GM20431 (cell line): Measurements from ENCODE around the gene TJP1.
"Not testable (repeated sequence)": the region's sequence is repeated elsewhere in the genome, so short reads cannot be mapped to it uniquely, and the experiment has no call there.

Experiments used
- in situ Hi-C: fragments of 300-500 bp; cut with MseI, MboI; formaldehyde crosslinking; loops from one replicate; pipeline ENCODE4 v1.15.0; 2020; ENCODE audit warnings: low sequenced_read_pairs; ENCODE audit not compliant: unreplicated experiment

Gene TJP1

DNA sequence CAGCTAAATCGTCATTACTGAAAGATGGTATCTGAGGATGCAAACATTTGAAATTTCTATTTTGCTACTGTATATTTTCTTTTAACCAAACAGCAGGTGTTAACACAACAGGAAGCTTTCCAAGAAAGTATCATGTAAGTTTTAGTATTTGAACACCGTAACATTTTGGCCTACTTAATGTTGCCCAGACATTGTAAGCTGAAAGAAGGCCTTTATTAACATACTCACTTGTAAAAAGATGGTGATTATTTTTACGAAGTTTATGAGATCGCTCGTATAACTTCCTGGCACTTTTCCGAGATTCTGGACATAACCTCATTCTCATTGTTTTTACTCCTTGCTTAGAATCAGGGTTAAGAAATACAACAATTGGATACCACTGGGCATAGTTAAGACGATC, 95.7 kb downstream of the TJP1 start:
- in situ Hi-C loops = no loop called here

DNA sequence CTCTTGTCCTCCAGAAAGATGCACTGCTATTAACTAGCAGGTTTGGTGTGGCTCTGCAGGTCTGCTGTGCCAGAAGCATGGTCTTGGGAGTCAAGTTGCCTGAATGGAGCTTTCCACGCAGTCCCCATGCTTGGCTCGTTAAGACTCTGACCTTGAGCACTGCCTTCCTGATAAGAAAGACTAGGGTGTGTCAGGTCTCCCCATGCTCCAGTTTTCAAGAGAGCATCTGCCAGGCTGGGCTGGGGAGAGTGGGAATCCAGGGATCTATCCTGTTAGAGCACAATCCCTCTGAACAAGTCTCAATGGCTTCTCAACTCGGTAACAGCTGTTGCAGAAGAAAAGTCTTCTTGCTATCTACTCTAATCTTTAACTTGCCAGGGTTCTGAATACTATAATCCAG, 98.2 kb downstream of the TJP1 start:
- in situ Hi-C loops = no loop called here

DNA sequence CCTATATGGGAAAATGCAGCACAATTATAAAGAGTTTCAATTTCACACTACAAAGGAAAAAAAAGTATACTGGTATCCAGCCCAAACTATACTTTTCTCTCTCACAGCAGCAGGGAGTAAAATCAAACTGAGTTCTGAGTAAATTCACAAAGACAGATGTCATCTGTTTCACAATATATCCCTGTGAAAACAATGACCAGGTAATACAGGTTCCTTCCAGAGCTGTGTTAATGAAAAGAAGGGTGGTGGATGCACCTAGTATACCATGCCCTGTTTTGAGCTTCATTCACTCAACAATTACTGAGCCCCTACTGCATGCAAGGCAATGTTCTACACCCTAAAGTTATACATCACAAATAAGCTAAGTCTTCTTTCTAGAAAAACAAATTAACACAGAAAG, 108.5 kb downstream of the TJP1 start:
- in situ Hi-C loops = no loop called here

DNA sequence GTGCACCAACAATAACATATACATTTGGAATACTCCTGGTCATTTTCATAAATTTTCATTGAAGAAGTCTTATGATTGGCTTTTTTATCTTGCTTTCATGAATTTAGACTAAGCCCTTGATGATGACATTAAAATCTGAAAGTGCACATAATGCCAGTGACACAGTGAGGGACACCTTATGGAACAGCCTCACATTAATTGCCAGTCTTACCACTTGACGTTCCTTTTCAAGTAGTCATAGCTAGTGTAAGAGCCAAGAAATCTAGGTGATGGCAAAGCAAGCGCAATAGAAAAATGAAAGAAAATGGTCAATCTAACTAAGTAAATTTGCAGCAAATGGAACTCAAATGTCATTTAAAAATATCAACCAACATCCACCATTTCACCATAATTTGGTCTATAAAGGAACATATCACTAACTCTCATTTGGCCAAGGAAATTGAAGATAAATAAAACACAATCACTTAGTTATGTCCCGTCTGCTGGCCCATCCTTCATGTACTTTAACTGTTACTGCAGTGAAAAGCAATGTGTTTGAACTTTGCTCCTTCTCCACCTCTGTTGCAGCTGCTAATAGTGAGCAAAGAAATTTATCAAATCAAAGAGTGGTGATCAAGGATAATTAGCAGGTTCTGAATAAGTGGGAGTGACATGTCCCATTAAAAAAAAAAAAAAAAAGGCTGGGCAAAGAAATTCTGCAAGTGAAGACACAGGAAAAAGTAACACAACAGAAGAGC, 110.0 kb downstream of the TJP1 start:
- in situ Hi-C loops = no loop called here

DNA sequence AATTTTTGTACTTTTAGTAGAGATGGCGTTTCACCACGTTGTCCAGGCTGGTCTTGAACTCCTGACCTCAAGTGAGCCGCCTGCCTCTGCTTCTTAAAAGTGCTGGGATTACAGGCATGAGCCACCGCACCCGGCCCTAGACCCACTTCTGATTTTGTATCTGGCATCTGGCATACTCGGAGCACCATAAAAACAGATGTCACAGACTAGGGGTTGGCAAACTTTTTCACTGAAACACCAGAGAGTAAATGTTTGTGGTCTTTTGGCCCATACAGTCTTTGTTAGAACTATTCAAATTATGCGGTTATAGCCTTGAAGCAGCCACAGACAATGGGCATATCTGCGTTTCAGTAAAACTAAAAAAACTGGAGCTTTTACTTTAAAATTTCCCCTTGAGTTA, 110.7 kb downstream of the TJP1 start:
- in situ Hi-C loops = no loop called here

DNA sequence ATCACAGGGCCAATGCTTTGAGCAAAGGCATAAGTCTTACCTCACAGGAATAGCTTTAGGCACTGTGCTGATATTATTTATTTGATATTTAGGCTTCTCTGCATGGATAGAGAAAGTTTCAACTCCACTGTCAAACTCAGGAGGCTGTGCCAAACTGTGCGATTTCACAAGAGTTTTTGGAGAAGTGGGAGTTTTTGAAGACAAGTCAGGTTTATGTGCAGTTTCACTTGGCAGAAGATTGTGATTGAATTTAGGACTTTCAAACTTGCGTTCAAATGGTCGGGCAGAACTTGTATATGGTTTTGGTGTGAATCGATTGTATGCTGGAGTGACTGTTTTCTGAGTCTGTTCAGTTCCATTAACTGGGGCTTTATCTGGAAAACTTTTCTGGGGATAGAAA, 113.7 kb downstream of the TJP1 start:
- in situ Hi-C loops = no loop called here

DNA sequence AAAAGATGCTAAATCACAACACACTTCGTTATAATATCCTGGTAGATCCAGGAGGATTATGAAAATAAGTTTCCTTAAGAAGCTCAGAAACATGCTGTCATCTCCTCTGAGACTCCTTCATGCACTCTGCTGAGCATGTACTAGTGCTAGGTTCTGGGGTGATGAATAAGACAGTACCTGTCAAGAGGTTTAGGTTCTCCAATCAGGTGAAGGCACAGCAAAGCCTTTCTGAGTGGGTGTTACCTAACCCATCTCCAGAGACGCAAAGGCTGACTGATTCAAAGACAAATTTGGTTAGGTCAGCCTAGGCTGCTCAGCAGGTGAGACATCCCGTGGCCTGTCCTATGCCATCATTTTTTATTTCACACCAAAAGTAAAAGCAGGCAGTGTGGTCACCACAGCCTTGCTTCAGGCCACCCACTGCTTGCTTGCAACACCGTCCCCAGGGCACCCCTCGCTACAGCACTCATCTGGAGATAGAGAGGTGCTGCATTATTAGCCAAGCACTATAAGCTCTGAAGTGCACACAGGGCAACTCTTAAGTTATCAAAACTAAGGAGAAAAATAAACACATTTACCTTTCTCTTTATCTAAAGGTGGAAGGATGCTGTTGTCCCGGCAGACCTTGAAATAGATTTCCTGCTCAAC, 117.2 kb downstream of the TJP1 start:
- in situ Hi-C loops = no loop called here

DNA sequence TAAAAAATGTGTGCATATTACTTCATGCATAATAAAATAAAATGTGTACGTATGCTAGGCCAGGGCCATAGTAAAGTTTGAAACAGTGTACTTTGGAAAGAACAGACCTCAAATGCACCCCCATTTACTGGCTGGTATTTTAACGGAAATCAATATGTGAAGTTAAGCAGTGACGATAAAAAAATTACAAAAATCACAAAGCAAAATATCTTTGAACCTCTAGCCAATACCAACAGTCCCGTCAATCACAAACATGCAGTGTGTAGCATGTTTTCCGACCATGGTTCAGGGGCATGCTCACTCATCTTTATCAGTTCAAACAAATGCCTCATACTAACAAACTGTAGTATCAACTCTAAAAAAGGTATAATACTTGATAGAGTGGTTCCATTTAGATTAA, 121.1 kb downstream of the TJP1 start:
- in situ Hi-C loops = no loop called here

DNA sequence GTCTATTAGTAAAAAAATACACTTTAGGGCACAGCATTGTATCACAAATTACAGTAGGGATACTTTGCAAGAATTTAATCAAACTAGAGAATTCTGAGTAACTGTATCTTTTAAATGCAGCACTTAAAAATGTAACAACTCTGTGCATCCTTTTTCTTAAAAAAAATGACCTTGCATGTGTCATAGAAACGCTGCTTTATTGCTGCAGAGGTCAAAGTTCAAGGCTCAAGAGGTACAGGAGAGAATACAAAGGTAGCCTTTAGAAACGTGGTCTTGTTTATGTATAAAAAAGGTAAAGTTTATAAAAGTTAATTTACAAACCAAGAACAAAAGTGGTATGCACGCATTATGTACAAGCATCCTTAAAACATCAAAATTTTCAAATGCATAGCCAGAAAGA, 122.0 kb downstream of the TJP1 start:
- in situ Hi-C loops = no loop called here

DNA sequence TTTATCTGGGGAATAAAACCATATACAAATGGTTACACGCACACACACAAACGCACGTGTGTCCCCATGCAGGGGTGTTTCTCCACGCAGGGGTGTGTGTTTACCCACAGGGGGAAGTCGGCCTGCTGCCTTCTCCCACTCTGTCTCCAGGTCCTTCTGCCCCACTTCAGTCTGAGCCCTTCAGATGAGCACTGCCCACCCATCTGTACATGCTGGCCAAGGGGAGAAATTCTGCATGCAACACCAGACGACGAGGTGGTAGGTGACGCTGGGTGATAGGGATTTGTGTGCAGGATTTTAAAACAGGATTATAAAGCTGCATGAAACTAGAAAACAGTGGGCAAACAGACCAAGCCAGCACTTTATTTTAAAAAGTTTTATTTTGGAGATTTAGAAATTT, 122.5 kb downstream of the TJP1 start:
- in situ Hi-C loops = no loop called here

DNA sequence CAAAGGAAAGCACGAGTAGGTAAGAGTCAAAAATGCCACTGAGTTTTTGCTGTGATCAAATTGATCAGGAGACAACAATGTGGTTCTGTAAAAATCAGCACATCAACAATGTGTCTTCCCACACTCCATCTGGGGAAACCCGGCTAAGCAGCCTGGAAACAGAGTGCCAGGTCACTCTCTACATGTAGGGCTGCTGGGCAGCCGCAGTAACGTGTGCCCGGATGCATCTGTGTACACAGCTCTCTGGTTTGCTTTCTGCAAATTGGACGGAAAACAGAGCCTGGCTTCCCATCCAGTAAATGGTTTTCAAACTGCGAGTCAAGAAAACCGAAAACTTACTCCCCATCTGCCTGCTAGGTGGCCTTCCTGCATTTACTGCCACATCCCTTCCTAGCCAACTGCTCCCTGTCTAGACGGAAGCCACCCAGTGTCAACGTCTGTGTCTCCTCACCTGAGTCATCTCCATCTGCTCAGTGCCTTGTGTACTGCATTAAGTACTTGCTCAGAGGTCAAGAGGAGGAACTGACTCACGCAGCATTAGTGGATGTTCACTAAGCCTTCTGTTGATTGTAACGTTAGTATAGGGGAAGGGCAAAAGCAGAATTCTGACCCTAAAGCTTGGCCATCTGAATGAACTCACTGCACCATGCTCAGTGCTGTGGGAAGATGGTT, 124.1 kb downstream of the TJP1 start:
- in situ Hi-C loops = no loop called here

DNA sequence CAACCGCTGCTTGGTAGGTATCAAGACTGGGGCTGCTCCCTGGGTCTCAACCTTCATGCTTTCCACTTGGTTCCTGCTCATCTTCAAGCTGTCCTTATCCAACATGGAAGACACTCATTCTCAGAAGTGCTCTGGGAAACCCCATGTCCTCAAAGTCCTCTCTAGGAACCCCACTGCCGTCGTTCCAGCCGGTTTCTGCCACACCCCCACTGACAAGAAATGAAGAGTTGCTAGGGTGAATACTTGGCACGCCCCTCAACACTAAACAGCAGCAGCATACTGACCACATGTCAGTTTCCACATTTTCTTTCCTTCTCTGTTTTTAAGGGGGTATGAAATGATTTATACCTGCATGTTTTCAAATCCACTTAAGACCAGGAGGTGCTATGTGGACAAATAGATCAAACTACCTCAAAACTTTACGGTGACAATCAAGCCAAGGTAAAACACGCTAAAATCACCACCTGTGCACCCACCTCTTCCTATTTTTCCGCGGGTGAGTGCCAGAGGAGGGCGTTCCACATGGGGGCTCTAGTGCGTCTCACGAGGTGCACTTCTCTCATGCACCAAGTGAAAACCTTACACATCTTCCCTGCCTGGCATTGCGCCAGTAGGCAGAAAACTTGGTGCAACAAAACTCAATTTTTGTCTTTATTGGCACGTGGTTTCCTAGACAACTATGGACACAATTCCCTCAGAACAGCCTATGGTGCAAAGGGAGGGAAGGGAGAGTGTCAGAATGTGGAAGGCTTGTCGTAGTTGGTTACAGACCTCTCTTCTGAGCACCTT, 125.1 kb downstream of the TJP1 start:
- in situ Hi-C loops = no loop called here

DNA sequence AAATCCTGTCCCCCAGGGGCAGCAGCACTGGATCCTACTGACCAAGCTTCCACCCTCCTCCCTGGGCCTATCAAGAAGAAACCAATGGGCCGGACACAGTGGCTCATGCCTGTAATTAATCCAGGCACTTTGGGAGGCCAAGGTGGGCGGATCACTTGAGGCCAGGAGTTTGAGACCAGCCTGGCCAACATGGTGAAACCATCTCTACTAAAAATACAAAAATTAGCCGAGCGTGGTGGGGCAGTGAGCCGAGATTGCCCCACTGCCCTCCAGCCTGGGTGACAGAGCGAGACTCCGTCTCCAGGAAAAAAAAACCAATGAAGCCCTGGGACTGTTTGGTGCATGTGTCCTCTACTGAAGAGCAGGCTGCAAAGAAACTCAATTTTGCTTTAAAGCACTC, 125.8 kb downstream of the TJP1 start:
- in situ Hi-C loops = not testable (repeated sequence)

DNA sequence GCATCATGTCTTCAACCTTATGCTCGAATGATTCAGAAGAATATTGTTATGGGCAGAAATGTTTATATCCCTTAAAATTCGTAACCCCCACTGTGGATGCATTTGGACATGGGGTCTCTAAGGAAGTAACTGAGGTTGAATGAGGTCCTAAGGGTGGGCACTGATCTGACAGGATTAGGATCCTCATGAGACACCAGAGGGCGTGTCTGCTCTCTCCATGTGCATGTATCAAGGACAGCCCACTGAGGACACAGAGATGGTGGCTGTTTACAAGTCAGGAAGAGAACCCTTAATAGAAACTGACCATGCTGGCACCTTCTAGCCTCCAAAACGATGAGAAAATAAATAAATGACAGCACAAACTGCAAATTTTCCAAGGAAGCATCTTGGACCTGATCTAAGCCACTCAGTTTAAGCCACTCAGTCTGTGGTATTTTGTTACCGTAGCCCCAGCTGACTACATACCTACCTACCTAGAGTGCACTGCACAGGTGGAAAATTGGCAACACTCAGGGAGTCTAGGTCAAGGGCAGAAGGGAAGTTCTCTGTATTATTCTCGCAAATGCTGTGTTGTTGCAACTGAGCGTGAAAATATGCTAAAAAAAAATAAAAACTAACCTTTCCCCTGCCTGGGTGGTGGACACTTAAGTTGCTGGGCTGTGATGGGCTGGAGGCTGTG, 126.6 kb downstream of the TJP1 start:
- in situ Hi-C loops = no loop called here

DNA sequence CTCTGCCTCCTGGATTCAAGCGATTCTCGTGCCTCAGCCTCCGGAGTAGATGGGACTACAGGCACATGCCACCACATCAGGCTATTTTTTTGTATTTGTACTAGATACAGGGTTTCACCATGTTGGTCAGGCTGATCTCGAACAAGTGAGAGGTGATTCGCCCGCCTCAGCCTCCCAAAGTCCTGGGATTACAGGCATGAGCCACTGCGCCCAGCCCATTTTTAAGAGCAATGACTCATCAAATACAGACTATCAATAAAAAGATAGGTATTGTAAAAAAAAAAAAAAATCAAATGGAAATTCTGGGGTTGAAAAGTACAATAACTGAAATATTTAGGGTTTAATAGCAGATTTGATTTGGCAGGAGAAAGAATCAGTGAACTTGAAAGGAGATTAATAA, 129.0 kb downstream of the TJP1 start:
- in situ Hi-C loops = no loop called here

DNA sequence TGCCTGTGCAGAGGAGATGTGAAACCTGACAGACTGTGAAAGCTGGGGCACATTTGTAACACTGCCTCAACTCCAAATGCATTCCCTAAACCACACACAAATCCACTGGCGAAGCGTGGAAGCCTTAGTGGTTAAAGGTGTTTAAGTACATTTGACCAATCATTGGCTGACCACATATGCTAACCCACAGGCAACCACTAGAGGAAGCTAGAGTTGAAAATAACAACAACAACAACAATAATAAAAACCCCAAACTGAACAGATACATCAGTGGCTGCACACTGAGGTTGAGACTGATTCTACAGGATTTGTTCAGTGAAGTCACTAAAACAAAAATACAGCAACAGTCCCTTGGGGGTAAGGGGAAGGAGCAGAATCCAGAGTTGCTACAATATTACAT, 129.7 kb downstream of the TJP1 start:
- in situ Hi-C loops = no loop called here

DNA sequence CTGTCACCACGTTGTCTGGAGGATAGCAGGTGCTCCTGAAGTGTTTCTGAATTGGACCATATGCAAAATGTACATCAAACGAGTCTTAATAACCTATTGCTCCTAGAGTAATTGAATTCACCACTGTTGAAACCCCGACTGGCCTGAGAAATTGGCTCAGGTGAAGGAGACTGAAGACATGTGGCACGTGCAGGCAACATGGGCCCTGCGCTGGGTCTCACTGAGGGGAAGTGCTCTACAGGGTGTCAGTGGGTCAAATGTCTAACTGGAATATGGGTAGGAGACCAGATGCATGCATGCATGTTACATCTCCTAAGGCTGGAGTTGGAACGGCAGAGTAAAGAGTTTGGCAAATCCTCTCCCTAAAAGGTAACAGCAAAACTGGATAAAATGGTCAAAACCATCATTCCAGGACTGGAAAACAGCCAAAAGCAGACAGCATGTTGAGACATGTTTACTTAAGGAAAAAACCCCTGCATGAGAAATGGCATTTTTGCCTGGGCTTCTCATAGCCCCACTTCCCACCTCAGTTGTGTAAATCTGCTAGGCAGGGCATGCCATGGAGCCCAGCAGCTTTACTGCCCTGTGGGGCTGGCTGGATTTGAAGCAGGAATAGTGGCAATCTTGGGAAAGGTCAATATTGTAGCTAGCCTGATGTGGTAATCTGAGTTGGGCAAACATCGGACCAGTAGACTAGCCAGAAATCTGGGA, 131.3 kb downstream of the TJP1 start:
- in situ Hi-C loops = no loop called here

DNA sequence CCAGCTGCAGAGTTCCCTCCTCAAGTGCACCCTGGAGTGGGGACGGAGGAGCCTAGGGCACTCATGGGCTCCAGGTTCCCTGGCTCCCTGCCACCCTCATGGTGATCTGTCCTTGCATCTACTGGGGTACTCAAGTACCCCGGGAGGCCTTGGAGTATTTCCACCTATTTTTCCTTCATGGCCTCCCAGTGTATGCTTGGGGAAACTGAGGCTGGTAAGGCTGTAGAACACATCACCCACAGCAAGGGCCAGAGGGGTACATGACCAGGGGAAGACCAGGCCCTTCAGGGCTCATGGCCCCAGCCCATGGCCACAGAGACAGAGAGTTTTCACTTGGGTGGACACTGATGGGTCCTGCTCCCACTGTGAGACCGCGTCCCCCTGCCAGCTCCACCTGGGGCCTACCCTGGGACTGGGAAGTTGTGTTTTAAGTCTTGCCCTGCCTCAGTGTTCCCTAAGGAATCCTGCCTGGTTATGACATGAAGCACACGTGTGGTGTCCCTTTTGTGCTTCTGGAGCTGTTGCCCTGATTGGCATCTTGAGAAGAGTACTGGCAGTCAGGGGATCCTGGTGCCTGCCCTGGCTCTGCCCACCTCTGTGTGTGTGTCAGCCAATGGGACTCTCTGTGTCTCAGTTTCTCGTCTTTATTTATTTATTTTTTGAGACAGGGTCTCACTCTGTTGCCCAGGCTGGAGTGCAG, 132.8 kb downstream of the TJP1 start:
- in situ Hi-C loops = no loop called here
